ENCODE measurements around the gene KCNQ1. TPM values are rescaled to one million over a fixed set of nuclear protein-coding genes. Genes with fewer than 3 reads are reported as not detected.

KCNQ1 gene
- total and polyA plus RNA-seq, 9 of the 15 experiments (the other 6 are each of a cell fraction or from before 2014, with no cell fraction given), result 0.44 TPM; not detected in 8

DNA sequence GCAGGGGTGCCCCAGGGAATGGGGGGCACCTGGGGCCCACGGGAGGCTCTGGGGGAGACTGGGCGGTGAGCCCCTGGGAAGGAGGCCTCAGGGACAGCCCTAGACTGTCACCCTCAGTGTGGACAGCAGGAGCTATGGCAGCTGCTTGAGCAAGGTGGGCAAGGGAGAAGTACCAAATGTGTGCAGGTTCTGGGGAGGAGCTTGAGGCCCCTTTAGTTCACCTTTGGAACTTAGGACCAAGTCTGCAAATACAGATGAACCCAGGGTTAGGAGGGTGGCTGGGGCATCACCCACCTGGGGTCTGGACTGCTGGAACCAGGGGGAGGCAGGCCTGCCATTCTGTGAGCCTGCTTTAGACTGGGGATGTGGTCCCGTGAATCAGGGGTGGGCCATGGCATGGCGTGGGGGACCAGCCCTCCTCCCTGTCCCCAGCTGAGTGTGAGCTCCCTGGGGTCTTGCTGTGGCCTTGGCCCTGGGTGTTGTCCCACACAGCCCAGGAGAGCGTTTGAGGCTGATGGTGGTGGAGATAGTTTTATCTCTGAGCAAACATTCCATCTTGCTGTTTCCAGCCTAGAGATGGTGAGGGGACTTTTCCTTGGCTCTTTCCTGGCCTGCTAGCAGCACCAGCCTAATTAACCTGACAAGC, 122.3 kb downstream of the KCNQ1 start:
- no peak for FAIRE-seq
- in situ Hi-C loops (cut with MboI), result no loop called here

DNA sequence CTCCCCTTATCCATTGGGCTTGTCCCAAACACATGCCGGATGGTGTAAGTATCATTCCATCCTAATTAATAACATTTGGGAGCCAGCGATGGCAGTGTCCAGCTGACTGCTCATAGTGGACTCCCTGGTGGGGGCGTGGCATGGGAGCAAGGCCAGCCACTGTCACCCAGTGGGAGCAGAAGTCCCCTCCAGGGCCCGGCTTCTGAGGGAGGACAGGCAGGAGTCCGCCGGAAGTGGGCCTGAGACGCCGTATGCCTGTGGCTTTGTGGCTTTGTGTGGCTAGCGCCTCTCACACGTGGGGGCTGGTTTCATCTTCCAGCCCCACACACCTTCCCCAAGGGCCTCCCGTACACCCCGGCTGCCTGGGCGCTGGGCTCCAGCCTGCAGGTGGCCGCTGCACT, 124.5 kb downstream of the KCNQ1 start:
- no peak overlapping the region for H3K9ac ChIP-seq (ENCODE audit: insufficient read depth in 1 of 2, low read depth in 2 of 2, low read length in 2 of 2)
- no peaks in the 10 kb centered on the region for H3K36me3 ChIP-seq (ENCODE audit: control insufficient read depth, insufficient read depth, low read length)
- H3K27me3 ChIP-seq (ENCODE audit: control insufficient read depth in 2 of 2, insufficient read depth in 2 of 2, low read length in 2 of 2), result peaks cover 8 to 31% of the 10 kb centered on the region in 2 experiments
- H3K79me2 ChIP-seq (ENCODE audit: control insufficient read depth, insufficient read depth, low read length), result no peaks in the 10 kb centered on the region
- POLR2A ChIA-PET, result no interaction called here
- no peak overlapping the region for H3K4me2 ChIP-seq (ENCODE audit: insufficient read depth, low read length)
- CTCF ChIA-PET (ENCODE audit: low intra/inter-chr PET ratio), result no interaction called here
- peaks cover 2% of the 10 kb centered on the region for H3K9me1 ChIP-seq (ENCODE audit: control insufficient read depth, insufficient read depth, low read length)
- TF ChIP-seq RNF2 (IDR thresholded peaks at IDR 0.05), result no peak
- peak; percentile 50 for TF ChIP-seq GABPA (tag; conservative IDR thresholded peaks at IDR 0.05; ENCODE audit: low read depth)
- TF ChIP-seq RBM34 (IDR thresholded peaks at IDR 0.05; ENCODE audit: borderline replicate concordance, insufficient read depth, low read length), result no peak
- 20% methylated on average over 14 of the region's 14 CpGs for WGBS (ENCODE audit: insufficient coverage, low coverage, missing lambda C conversion rate)
- intact Hi-C loops (cut with micrococcal nuclease) (loop anchor here (10.0 kb wide), 1 partner anchor 315 kb away; the partner anchor contains the start of gene CDKN1C), in situ Hi-C loops (cut with MboI) (no loop called here)
- no TSS peak for BruUV-seq (replicated peaks)
- H2AFZ ChIP-seq (ENCODE audit: low read depth, low read length), result no peak overlapping the region
- no peak for ATAC-seq
- H3K4me1 ChIP-seq (replicated peaks in 1 of 2; ENCODE audit: control insufficient read depth in 2 of 2, insufficient read depth in 2 of 2, low read length in 2 of 2), result peaks cover 0 to 46% of the 10 kb centered on the region in 2 experiments; a peak in 4 of 5 replicates
- no peaks in the 10 kb centered on the region for H3K9me3 ChIP-seq (replicated peaks; ENCODE audit: control insufficient read depth, insufficient read depth, low read depth, low read length)
- H3K4me3 ChIP-seq, result no peak overlapping the region
- no peak for FAIRE-seq
- DNase-seq (ENCODE audit: extremely low read depth in 1 of 4, low spot score in 3 of 4), result no peak
- 0 out of 2 replicates have a peak, but pooled peaks cover 4% of the 10 kb centered on the region for H4K20me1 ChIP-seq (replicated peaks; ENCODE audit: control insufficient read depth, insufficient read depth, low read length)
- no peak overlapping the region for H3K27ac ChIP-seq (ENCODE audit: extremely low read depth, low read depth, low read length)

More for the DNA sequence above, 122.3 kb downstream of the KCNQ1 start:
- intact Hi-C loops (cut with micrococcal nuclease), result loop anchor here (10.0 kb wide), 1 partner anchor 318 kb away; the partner anchor contains the start of gene CDKN1C
- ChIA-PET POLR2A (interaction anchor here (0.7 kb wide), 1 partner anchor 10 kb away, joined by 3 read pairs; no protein-coding TSS in a partner anchor), CTCF (ENCODE audit: low intra/inter-chr PET ratio) (interaction anchor here (1.0 kb wide), 1 partner anchor 321 kb away, joined by 3 read pairs; no protein-coding TSS in a partner anchor)
- ATAC-seq (no peak), DNase-seq (ENCODE audit: extremely low read depth in 1 of 4, low spot score in 3 of 4) (no peak)
- Histone ChIP-seq H3K9me1 (ENCODE audit: control insufficient read depth, insufficient read depth, low read length) (peaks cover 2% of the 10 kb centered on the region), H3K4me3 (no peak overlapping the region), H4K20me1 (replicated peaks; ENCODE audit: control insufficient read depth, insufficient read depth, low read length) (0 out of 2 replicates have a peak, but pooled peaks cover 4% of the 10 kb centered on the region), H3K79me2 (ENCODE audit: control insufficient read depth, insufficient read depth, low read length) (no peaks in the 10 kb centered on the region), H3K9me3 (replicated peaks; ENCODE audit: control insufficient read depth, insufficient read depth, low read depth, low read length) (no peaks in the 10 kb centered on the region), H3K27ac (ENCODE audit: extremely low read depth, low read depth, low read length) (no peak overlapping the region), H3K9ac (ENCODE audit: insufficient read depth in 1 of 2, low read depth in 2 of 2, low read length in 2 of 2) (peak overlapping the region in 1 of 2 experiments; percentile 52; a peak in 2 of 4 replicates), H3K27me3 (ENCODE audit: control insufficient read depth in 2 of 2, insufficient read depth in 2 of 2, low read length in 2 of 2) (peaks cover 12 to 30% of the 10 kb centered on the region in 2 experiments; a peak in 4 of 5 replicates), H3K4me1 (replicated peaks in 1 of 2; ENCODE audit: control insufficient read depth in 2 of 2, insufficient read depth in 2 of 2, low read length in 2 of 2) (peaks cover 0 to 32% of the 10 kb centered on the region in 2 experiments; a peak in 4 of 5 replicates), H2AFZ (ENCODE audit: low read depth, low read length) (no peak overlapping the region), H3K4me2 (ENCODE audit: insufficient read depth, low read length) (no peak overlapping the region; the same call in 1 of the 2 replicates), H3K36me3 (ENCODE audit: control insufficient read depth, insufficient read depth, low read length) (no peaks in the 10 kb centered on the region)
- no TSS peak for BruUV-seq (replicated peaks)
- TF ChIP-seq TAF15 (IDR thresholded peaks at IDR 0.05; ENCODE audit: low read depth, low read length) (no peak), YY1 (IDR thresholded peaks at IDR 0.05; ENCODE audit: borderline replicate concordance in 1 of 3, control insufficient read depth in 1 of 3, extremely low read depth in 1 of 3, insufficient read depth in 3 of 3, insufficient read length in 1 of 3, insufficient replicate concordance in 2 of 3, low read depth in 1 of 3, low read length in 2 of 3) (no peak)
- 6% methylated on average over 4 of the region's 5 CpGs for WGBS (ENCODE audit: insufficient coverage, low coverage, missing lambda C conversion rate)
